HEK293T (cell line): ENCODE results near the gene C8A.

Source experiments
- HDGF ChIP-seq: fragments of 450-650 bp; IDR thresholded peaks from 2 replicates; pipeline ENCODE4 v1.6.1; 2017; ENCODE audit warnings: antibody characterized with exemption, borderline replicate concordance
- SP1 ChIP-seq: fragments of 450-650 bp; IDR thresholded peaks from 2 replicates; pipeline ENCODE4 v1.6.1; 2017
- TARDBP ChIP-seq: fragments of 450-650 bp; IDR thresholded peaks from 2 replicates; pipeline ENCODE4 v1.6.1; 2016

GRCh38 chr1:56916630-56917029 is 62.0 kb downstream of the C8A start:
- TF ChIP-seq SP1 (no peak), TARDBP (no peak), HDGF (no peak)
